Stimulated activated CD4-positive, alpha-beta T cell treated with anti-CD3 and anti-CD28 coated beads, Interleukin-15, amount 100 ng/mL, for 1 hour (primary cell): ENCODE results near the gene NR1I3.
A peak's percentile ranks its signal among the peaks of the same experiment; 100 is the strongest.

Experiments
- DNase-seq, 2 donors: peaks; one replicate each; pipeline ENCODE4 v3.0.0-alpha.2; 2020; ENCODE audit warnings: low read depth in 1 of 2, low spot score in 1 of 2

The NR1I3 gene

DNA sequence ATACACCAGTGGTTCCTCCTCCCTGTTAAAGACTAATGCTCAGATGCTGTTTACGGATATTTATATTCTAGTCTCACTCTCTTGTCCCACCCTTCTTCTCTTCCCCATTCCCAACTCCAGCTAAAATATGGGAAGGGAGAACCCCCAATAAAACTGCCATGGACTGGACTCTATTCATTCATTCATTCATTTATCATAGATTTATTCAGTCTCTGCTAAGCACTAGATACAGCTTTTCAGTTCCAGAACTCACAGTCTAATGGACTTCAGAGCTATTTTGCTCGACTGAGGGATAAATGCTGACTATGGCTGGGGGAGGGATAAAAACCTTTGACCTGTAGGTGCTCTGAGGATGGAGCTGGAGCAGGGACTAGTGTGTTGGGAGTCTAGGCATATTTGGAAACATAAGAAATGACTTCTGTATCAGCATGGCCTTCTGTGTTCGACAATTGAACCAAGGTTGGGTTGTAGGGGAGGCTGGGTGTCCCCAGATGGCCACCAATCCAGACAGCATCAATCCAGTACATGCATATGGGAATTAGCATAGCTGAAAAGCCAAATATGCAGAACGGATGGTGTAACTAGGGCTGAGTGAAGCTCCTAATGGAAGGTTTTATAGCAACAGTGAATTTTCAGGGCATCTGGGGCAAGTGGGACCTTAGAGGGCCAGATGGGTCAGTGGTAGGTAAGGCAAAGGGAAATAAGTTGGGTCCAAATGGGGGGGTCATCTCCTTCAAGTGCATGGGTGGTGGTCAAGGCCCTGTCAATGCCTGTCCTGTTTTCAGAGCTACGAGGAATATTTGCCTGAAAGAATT, 18.7 kb downstream of the NR1I3 start:
- DNase-seq, result no peak

DNA sequence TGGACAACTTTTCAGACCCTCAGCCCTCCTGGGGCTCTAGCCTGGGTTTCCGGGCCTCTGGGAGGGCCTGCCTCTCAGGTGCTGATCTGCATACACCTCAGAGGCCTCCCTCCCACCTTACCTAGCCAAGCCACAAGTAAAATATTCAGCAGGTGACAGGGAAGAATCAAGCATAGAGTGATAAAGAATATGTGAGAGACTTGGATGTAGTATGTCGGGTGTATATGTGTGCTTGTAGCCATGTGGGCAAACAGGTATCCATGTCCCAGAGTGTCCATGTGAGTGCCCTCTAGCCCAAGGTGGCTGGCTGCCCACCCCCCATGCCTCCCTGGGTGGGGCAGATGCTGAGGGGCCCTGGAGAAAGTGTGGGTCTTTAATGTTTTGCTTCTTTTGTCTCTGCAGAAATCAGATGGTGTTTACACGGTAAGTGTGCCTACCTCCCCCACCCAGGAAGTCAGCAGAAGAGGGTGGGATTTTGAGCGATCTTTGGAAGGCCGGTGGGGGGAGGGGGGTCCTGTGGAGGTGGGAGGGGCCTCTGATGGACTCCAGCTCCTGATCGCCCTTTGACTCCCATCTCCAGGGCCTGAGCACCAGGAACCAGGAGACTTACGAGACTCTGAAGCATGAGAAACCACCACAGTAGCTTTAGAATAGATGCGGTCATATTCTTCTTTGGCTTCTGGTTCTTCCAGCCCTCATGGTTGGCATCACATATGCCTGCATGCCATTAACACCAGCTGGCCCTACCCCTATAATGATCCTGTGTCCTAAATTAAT, 19.5 kb downstream of the NR1I3 start:
- DNase-seq, result no peak

DNA sequence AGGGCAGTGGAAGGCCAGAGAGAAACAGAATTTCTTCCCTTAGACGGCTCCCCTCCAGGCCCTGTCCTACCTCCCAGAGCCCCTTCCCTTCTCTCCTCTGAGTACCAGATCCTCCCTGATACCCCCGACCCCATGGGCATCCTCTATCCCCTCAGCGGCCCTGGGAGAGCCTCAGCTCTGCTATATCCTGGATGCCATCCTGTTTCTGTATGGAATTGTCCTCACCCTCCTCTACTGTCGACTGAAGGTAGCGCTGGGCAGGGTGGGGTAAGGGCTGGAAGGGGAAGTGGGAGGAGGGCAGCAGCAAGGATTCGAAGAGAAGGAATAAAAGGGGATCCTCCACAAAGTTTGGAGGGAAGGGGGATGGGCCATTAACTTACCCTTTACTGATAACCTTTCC, 20.2 kb downstream of the NR1I3 start:
- no peak for DNase-seq

DNA sequence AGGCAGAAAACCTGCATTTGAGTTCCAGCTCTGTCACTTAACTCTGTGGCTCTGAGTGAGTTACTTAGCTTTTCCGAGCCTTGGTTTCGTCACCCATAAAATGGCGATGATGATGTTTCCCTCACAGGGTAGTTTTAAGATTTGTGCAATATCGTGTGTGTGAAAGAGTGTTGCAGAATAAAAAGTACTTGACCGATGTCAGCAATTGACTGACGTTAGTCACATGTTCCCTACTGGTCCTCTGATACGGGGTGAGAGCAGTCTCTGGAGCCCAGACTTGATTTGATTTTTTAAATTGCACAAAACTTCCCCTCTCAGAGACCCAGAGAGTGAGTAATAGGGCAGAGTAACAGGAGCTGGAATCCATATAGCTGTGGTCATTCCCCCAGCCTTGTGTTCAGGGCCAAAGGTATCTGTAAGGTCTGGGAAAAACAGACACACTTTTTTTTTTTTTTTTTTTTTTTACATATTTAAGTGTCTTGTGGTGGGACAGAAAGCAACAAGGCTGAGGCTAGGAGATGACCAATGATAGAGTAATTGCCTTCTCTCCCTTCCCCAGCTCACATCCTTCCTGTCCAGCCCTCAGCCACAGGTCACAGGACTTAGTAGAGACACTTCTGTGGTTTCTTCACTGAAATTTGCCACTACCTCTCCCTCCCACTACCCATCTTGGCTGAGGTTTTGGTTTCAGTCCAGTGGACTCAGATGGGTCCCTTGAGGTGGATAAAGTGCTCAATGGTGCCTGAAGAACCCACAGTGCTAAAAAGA, 20.9 kb downstream of the NR1I3 start:
- no peak for DNase-seq

DNA sequence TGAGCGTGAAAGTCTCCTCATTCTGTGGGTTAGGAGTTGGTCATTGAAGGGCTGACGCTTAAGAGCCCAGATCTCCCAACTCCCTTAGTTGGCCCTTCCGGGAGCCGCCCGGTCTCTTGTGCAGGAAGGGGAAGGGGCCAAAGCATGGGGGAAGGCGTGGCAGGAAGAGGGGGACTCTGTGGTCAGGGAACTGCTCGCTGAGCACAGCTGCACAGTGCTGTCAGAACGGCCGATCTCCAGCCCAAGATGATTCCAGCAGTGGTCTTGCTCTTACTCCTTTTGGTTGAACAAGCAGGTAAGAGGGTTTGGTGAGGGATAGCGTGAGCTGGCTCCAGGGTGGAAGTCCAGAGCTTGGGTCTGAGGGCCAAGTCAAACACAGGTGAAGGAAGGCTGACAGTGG, 22.9 kb downstream of the NR1I3 start, which contains the start of gene FCER1G:
TSS of gene FCER1G (plus strand) at position 220 of the 400 bp plus-strand sequence. CDS start at position 247, 27 bp downstream.
- no peak for DNase-seq

DNA sequence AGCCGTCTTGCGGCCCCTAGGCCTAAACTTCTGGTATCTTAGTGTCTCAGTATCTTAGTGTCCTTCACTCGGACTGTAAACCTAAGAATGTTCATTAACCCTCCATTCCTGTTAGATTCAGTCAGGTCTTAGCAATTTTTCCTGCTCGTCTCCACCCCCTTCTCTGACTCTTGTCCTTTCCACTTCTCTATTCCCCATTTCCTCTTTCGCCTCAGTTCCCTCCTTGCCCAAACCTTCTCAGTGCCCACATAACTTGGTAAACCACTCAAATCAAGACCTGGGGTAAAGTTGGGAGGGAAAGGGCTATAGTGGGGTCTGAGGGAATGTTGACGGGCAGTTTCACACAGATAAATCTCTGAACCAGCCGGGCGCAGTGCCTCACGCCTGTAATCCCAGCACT, 23.6 kb downstream of the NR1I3 start:
- no peak for DNase-seq

DNA sequence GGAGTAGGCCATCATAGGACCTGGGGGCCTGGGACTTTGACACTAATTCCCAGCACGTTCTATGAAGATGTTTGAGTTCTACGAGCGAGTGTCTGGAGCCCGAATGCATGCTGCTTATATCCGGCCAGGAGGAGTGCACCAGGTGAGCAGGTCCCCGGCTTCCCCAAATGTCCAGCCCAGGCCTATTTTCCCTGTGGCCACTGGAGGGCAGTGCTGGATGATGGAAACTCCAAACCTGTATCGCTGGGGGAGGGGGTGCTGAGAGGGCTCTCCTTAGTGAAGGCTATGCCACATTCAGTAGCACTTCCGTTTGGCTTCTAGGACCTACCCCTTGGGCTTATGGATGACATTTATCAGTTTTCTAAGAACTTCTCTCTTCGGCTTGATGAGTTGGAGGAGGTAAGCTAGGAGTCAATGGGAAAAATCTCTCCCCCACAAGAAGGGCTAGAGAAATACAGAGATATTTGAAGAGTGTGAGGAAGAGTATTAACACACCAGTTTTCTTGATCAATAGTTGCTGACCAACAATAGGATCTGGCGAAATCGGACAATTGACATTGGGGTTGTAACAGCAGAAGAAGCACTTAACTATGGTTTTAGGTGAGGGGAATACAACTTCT, 28.1 kb downstream of the NR1I3 start:
- DNase-seq, result peak; percentile 42 to 50

DNA sequence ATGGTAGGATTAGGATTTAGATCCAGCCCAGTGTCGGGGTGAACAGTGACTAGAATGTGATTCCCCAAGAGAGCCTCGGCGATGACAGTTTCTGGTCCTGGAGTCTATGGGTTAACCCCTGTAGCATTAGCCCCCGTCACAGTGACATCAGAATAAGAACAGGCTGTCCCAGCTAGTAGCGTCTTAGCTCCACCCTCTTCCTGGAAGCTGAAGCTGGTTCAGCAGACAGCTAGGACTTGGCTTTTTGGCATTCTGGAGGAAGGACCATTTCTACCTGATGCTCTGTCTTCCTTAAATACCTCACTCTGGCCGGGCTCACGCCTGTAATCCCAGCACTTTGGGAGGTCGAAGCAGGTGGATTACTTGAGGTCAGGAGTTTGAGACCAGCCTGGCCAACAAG, 30.8 kb downstream of the NR1I3 start:
- no peak for DNase-seq

DNA sequence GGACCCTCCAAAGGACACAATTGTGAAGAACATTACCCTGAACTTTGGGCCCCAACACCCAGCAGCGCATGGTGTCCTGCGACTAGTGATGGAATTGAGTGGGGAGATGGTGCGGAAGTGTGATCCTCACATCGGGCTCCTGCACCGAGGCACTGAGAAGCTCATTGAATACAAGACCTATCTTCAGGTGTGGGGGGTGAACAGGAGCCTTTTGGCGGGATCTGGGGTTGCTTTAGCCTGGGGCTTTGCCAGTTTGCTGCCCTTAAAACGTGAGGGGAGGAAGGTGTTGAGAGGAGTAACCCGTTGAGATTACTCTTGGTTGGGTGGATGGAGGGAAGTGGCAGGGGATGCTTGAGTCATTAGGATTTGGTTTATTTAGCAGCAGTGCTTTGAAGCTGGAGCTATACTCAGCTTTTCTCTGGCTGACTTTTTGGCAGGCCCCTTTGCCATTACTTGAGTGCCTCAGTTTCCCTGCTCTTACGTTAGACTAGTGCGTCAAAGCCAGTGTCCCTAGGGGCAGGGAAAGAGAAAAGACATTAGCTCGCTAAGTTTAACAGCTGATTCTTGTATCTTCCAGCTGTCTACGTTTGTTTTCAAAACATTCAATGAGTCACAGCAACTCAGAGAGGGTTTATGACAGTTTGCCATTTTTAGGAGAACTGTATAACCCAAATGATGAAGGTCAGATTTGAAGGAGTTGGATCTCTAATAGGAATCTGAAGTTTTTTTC, 31.4 kb downstream of the NR1I3 start:
- DNase-seq, result no peak

DNA sequence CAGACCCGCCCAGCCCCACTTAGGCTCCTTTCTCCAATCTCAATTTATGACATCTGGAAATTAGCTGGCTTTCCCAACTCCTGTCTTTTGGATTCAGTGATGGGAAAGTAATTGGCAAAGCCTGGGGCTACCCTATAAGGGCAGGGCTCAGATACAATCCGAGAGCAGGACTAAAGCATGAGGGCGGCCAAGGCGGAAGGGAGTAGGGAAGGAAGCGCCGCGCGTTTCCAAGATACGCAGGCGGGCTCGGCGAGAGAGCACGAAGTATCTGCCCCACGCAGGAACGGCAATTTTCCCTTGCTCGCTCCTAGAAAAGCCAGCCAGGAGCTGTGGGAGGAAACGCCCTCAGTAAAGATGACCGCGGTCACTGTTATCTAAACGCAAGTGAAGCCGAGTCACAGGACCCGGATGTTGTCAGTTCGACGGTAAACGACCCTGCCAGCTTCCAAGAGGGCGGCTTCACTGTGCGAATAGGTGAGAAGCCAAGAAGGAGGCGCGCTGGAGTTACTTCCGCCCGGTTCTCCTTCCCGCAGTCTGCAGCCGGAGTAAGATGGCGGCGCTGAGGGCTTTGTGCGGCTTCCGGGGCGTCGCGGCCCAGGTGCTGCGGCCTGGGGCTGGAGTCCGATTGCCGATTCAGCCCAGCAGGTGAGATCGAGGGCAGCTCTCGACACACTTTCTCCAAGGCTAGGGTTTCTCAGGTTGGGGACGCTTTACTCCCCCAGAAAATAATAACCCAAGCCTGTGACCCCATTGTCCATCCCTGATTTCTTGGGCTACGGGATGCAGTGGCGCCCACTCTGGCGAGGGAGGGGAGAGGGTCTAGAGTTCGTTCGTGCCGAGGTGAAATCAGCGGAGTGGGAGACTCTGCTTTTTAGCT, 35.9 kb downstream of the NR1I3 start, which contains the start of gene NDUFS2:
TSS of gene NDUFS2 (plus strand) at position 532 of the 877 bp plus-strand sequence. CDS start at position 551, 19 bp downstream.
- DNase-seq, result peak; percentile 81 to 84

DNA sequence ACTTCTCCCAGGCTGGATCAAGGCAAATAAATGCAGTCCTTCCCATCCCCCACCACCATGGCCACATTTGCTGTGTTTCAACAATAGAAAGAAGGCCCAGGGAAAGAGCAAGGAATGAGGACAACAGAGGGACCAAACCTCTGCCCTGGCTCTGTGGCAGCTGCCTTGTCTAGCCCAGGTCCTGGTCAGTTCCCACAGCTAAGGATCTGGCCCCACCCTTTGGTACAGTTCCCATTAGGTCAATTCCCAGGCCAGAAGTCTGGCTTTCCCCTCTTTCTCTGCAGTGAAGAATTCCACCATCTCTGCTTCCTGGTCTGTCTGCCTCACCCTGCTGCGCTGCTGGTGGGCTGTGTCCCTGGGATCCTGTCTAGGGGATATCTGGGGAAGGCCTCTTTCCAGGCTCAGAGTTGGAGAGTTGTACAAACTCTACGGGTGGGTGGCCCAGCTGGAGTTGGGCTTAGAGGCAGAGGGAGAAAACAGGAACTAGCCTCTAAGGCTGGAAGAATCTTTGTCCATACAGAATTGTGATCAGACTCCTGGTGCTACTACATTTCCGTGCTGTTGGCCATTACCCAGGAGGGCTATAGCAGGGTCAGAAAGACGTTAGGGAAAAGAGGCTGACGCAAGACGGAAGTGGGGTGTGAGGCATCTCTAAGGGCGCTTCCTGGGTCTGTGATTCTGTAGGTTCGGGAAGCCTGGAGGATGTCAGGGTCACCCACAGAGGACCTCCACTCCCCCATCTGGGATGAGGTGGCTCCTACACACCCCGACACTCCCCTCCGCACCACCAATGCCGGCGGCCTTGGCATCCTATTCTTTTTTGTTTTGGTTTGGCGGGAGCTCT, 36.8 kb downstream of the NR1I3 start:
- no peak for DNase-seq

DNA sequence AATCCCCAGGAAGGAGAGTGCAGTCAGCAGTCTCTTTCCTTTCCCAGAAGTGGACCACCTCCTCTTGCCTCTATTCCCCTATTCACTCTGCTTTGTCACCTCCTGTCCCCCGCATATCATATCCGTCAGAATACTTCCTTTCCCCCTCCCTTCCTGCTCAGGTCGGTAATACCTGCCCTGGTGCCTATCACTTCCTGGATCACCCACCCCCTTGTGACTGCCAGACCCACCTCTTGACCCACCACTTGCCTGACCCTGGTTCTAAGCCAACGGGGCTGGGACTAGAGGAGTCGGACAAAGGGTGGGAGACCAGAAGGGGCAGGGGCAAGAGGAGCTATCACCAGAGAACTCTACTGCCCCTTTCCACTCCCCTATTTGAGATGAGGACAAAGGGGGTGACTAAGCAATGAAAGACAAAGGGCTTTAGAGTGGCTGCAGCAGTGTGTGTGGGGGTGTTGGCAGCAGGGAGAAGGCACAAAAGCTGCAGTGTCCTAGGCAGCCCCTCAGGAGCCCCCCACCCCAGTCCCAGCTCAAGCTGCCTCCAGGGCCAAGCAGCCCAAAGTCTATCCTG, 37.5 kb downstream of the NR1I3 start:
- DNase-seq, result no peak

DNA sequence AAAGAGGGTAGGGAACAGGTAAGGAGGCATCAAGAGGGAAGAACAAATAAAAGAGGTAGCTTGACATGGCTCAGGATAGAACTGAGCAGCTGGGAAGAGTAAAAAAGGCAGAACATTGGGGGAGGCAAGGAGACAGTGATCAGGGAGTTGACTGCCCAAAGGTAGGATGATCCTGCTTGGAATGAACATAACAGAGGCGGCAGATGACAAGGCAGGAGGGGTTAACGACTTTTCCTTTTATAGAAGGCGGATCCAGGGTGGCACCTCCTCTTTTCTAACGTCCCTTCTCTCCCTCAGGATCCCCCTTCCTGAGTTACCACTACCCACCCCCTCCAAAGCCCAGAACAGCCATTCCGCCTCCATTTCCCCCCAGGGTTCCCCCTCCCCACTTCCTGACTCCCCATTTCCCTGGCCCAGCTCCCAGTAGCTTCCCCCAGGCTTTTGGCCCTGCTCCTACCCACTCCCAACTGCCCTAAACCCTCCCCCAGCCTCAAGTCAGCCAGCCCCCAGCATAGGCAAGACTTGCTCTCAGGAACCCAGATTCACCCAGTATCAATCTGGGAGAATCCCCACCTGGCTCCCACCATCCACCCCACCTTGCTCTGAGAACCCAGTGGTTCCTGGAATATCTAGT, 38.4 kb downstream of the NR1I3 start:
- no peak for DNase-seq

DNA sequence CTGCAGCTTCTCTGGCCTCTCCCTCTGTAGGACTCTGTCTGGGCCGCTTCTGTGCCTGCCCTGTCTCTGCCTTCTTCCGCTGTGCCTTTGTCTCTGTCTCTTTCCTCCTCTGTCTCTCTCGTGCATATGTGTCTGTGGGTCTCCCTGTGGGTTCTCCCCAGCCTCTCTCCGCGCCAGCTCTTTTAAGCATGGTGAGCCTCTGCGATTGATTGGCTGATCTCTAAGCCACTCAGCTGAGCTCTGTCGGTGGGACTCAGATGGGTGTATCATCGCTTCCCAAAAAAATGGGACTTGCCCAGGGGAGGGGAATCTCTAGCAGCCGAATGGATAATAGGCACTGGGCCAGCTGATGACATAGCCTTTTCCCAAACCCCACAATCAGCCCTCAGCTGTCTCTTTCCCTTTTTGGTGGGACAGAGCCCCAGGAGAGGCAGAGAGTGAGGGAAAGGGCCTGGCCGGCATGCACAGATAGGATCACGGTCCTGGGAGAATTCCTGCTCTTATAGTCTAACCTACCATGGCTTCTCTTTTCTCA, 39.0 kb downstream of the NR1I3 start, which contains the start of gene ADAMTS4:
TSS of gene ADAMTS4 (minus strand) at position 158 of the 535 bp plus-strand sequence. CDS start 427 bp downstream, outside the sequence.
- no peak for DNase-seq

DNA sequence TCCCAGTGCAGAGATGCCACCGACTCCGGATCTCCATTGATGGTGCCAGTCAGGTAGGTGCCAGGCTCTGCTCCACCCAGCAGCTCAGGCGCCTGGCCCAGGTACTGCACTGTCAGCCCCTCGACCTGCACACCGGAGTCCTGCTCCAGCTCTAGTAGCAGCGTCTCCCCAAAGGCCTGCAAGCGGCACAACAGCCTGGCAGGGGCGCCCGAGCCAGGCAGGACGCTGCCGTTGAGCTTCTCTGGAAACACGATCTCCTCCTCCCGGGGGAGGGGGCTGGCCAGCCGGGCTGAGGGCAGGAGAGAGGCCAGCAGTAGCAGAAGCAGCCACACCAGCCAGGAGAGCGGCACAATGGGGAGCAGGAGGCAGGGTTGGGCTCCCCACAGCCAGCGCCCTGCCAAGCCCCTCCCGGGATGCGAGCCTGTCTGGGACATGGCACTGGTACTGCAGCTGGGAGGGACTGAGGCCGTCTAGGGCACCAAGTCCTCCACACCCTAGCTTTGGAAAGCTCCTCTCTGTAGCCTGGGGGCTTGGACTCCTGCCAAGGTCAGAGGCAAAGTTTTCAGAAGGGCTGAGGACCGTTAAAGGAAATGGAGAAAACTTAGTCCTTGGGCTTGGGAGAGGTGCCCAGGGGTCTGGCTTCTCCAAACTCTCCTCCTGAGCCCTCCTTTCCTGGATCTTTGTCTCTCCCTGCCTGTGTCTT, 39.7 kb downstream of the NR1I3 start:
- DNase-seq, result no peak

DNA sequence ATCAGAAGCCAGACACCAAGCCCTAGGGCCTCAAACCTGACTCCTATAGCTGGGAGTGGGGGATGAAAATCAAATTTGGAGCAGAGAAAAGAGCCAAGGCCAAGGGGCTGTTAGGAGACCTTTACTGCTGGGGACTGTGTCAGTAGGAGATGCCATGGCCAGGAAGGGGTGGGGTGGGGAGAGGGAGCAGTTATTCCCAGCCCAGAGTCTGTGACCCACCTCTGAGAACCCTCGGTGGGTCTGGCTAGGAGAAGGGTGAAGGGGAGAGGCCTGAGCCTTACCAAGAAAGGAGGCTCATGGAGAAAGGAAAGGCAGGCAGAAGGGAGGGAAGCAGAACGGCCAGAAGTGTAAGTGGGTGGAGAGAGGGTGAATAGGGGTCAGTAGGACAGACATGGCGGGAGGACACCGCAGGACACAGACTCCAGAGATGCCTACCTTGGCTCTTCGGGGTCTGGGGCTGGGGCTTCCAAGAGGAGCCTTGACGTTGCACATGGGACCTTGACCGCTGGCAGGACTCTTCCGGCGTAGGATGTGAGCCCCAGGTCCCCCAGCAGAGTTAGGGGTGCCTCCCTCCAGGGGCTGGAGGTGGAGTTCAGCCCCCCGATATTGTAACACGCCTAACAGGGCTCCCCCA, 40.3 kb downstream of the NR1I3 start:
- no peak for DNase-seq
